NT2/D1 (cell line): ENCODE results near the gene TBC1D10B.
A peak's percentile ranks its signal among the peaks of the same experiment; 100 is the strongest.

ENCODE experiments used
- YY1 ChIP-seq: IDR thresholded peaks from 2 replicates; pipeline ENCODE4 v1.6.1; 2011; ENCODE audit not compliant: insufficient read length, insufficient read depth
- ZNF274 ChIP-seq: IDR thresholded peaks from 2 replicates; pipeline ENCODE4 v1.6.1; 2011; ENCODE audit warnings: mild to moderate bottlenecking, low read depth, low read length

GRCh38 chr16:30355144-30355953, 14.9 kb downstream of the TBC1D10B start, which contains the start of gene CD2BP2:
- TF ChIP-seq ZNF274 (no peak), YY1 (peak; percentile 75)
